Measurements from ENCODE around the gene MEI1. TPM values are rescaled to one million over a fixed set of nuclear protein-coding genes. Genes with fewer than 3 reads are reported as not detected.

The MEI1 gene
- total and polyA plus RNA-seq, 9 of the 15 experiments (the other 6 are each of a cell fraction or from before 2014, with no cell fraction given), result 0.08 to 0.68 (median 0.18) TPM; not detected in 2

GRCh38 chr22:41845380-41846267 lies 146.3 kb downstream of the MEI1 start (continued):
- TF ChIP-seq HMBOX1 (IDR thresholded peaks at IDR 0.05) (peak; percentile 82), AFF1 (IDR thresholded peaks at IDR 0.05; ENCODE audit: low read depth in 1 of 2, partially characterized antibody in 2 of 2) (peak in 1 of 2 experiments; percentile 76), ZNF699 (CRISPR knock-in tag; IDR thresholded peaks at IDR 0.05; ENCODE audit: insufficient replicate concordance) (no peak), CTCF (IDR thresholded peaks at IDR 0.05 in 2 of 3, conservative IDR thresholded peaks at IDR 0.05 in 1 of 3; ENCODE audit: insufficient read depth in 2 of 3, low read depth in 1 of 3, low read length in 3 of 3) (no peak), GATAD2B (IDR thresholded peaks at IDR 0.05; ENCODE audit: borderline replicate concordance) (peak; percentile 81; the same call in 1 of the 2 replicates), POLR3A (IDR thresholded peaks at IDR 0.05; ENCODE audit: borderline replicate concordance, extremely low read depth, insufficient read depth, insufficient read length) (no peak), ARHGAP35 (IDR thresholded peaks at IDR 0.05; ENCODE audit: partially characterized antibody) (no peak), MCM3 (IDR thresholded peaks at IDR 0.05) (no peak), SREBF2 (CRISPR knock-in tag; IDR thresholded peaks at IDR 0.05) (no peak), MTA2 (IDR thresholded peaks at IDR 0.05; ENCODE audit: low read depth) (peak; percentile 95), ZBTB8A (IDR thresholded peaks at IDR 0.05; ENCODE audit: partially characterized antibody) (no peak), PTBP1 (IDR thresholded peaks at IDR 0.05; ENCODE audit: low read depth, low read length) (no peak), JUND (IDR thresholded peaks at IDR 0.05; ENCODE audit: borderline replicate concordance, low read depth, low read length) (peak; percentile 74), JUND (tag; IDR thresholded peaks at IDR 0.05; ENCODE audit: borderline replicate concordance, low read depth, low read length) (peak; percentile 16; the same call in 1 of the 3 replicates), FOXA3 (CRISPR knock-in tag; conservative IDR thresholded peaks at IDR 0.05 in 1 of 2, IDR thresholded peaks at IDR 0.05 in 1 of 2) (peak in 1 of 2 experiments; percentile 41; a peak in 1 of 4 replicates), IRF9 (tag; IDR thresholded peaks at IDR 0.05) (no peak)

All from K562 (cell line).